Uterus (tissue), 2 donors: ENCODE measurements around the gene CCDC148.

Experiments
- POLR2A ChIP-seq, 2 donors: fragments of 450-650 bp; IDR thresholded peaks; one replicate each; pipeline ENCODE4 v1.6.1; 2016; ENCODE audit warnings: antibody characterized with exemption in 2 of 2, mild to moderate bottlenecking in 1 of 2, moderate library complexity in 1 of 2
- TF ChIP-seq, protein P1 (sequence below), 4 experiments: fragments of 200-600 bp in 2 of 4; fragments of 450-650 bp in 2 of 4; sonication (generic) in 2 of 4; IDR thresholded peaks; one replicate each; pipeline ENCODE4 v1.5.1; 2016 to 2019; ENCODE audit warnings: antibody characterized with exemption in 4 of 4, mild to moderate bottlenecking in 2 of 4, moderate library complexity in 1 of 4

- TF ChIP-seq, protein P1, sequence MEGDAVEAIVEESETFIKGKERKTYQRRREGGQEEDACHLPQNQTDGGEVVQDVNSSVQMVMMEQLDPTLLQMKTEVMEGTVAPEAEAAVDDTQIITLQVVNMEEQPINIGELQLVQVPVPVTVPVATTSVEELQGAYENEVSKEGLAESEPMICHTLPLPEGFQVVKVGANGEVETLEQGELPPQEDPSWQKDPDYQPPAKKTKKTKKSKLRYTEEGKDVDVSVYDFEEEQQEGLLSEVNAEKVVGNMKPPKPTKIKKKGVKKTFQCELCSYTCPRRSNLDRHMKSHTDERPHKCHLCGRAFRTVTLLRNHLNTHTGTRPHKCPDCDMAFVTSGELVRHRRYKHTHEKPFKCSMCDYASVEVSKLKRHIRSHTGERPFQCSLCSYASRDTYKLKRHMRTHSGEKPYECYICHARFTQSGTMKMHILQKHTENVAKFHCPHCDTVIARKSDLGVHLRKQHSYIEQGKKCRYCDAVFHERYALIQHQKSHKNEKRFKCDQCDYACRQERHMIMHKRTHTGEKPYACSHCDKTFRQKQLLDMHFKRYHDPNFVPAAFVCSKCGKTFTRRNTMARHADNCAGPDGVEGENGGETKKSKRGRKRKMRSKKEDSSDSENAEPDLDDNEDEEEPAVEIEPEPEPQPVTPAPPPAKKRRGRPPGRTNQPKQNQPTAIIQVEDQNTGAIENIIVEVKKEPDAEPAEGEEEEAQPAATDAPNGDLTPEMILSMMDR (IDR thresholded peaks at IDR 0.05) = no peak
- no peak for TF ChIP-seq POLR2A (IDR thresholded peaks at IDR 0.05)
These were observed 36.9 kb upstream of the CCDC148 start for GRCh38 chr2:158493458-158493857.
